GM12865 (cell line): ENCODE results near the gene CEACAM1.
A peak's percentile ranks its signal among the peaks of the same experiment; 100 is the strongest.
"Not testable (repeated sequence)": the region's sequence is repeated elsewhere in the genome, so short reads cannot be mapped to it uniquely, and the experiment has no call there.

Experiments used
- DNase-seq: peaks from one replicate; pipeline ENCODE4 v3.0.0; 2010; ENCODE audit warnings: low read depth
- H3K4me3 ChIP-seq: 2 replicates; pipeline ENCODE4 v1.5.1; 2011; ENCODE audit warnings: mild to moderate bottlenecking, low read depth, low read length, control low read depth
- TF ChIP-seq, protein P1 (sequence below): IDR thresholded peaks from 2 replicates; pipeline ENCODE4 v1.5.1; 2011; ENCODE audit warnings: low read length, control low read depth, low read depth, inconsistent platforms; ENCODE audit not compliant: insufficient read depth; ENCODE audit errors: missing control alignments

CEACAM1 gene

DNA sequence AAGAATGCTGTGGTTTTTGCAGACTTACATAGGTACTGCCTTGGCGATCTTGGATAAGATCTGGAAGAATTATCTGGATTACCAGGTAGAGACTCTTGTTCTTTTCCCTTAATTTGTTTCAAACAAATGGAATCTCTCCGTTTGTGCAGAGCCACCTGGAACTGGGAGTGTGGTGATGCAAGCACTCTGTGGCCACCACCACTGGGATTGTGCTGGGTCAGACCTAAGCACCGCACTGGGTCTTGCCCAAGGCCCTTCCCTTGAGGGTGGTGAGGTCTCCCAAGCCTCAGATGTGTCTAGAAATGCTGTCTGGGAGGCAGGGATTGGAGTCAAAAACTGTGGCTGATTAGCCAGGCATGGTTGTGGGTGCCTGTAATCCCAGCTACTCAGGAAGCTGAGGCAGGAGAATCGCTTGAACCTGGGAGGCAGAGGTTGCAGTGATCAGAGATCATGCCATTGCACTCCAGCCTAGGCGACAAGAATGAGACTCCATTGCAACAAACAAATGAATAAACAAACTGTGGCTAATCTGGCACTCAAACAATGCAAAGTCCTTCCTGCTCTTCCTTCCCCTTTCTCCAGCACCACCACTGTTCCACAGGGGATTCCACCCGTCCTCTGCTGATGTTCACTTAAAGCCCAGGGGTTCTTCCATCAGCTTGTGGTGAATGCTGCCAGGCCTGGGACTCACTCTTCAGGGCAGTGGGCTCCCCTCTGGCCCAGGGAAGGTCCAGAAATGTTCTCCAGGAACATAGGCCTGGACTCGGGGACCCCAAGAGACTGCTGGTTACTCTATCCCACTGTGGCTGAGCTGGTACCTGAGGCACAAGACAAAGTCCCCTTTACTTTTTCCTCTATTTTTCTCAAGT, 10.8 kb upstream of the CEACAM1 start:
- no peak for DNase-seq
- H3K4me3 ChIP-seq = no peak overlapping the region
- TF ChIP-seq, protein P1, sequence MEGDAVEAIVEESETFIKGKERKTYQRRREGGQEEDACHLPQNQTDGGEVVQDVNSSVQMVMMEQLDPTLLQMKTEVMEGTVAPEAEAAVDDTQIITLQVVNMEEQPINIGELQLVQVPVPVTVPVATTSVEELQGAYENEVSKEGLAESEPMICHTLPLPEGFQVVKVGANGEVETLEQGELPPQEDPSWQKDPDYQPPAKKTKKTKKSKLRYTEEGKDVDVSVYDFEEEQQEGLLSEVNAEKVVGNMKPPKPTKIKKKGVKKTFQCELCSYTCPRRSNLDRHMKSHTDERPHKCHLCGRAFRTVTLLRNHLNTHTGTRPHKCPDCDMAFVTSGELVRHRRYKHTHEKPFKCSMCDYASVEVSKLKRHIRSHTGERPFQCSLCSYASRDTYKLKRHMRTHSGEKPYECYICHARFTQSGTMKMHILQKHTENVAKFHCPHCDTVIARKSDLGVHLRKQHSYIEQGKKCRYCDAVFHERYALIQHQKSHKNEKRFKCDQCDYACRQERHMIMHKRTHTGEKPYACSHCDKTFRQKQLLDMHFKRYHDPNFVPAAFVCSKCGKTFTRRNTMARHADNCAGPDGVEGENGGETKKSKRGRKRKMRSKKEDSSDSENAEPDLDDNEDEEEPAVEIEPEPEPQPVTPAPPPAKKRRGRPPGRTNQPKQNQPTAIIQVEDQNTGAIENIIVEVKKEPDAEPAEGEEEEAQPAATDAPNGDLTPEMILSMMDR = no peak

DNA sequence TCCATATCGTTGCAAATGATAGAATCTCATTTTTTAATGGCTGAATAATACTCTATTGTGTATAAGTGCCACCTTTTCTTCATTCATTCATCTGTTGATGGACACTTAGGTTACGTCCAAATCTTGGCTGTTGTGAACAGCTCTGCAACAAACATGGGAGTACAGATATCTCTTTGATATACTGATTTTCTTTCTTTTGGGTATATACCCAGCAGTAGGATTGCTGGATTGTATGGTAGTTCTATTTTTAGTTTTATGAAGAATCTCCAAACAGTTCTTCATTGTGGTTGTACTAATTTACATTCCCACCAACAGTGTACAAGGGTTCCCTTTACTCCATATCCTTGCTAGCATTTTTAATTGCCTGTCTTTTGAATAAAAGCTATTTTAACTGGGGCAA, 7.0 kb upstream of the CEACAM1 start:
- not testable (repeated sequence) for H3K4me3 ChIP-seq, DNase-seq

DNA sequence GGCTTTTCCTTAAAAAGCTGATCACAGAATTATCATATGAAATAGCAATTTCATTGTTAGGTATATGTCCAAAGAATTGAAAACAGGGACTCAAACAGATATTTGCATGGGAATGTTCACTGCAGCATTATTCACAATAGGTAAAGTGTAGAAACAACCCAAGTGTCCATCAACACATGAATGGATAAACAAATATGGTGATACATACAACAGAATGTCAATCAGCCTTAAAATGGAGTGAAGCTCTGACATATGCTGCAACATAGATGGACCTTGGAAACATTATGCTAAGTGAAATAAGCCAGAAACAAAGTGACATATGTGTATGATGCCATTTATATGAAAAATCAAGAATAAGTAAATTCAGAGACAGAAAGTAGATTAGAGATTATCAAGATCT, 6.1 kb upstream of the CEACAM1 start:
- no peak for DNase-seq
- TF ChIP-seq, protein P1 = no peak
- H3K4me3 ChIP-seq = no peak overlapping the region

DNA sequence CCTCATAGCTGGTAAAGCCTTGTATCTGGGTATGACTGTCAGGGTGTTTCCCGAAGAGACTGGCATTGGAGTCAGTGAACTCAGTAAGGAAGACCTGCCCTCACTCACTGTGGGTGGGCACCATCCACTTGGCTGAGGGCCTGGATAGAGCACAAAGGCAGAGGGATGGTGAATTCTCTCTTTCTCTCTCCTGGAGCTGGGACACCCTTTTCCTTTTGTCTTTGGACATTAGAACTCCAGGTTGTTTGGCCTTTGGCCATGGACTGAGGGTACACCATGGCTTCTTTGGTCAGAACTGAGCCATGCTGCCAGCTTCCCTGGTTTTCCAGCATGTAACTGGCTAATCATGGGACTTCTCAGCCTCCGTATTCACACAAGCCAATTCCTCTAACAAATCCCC, 4.6 kb upstream of the CEACAM1 start:
- no peak for DNase-seq
- TF ChIP-seq, protein P1 = no peak
- no peak overlapping the region for H3K4me3 ChIP-seq

DNA sequence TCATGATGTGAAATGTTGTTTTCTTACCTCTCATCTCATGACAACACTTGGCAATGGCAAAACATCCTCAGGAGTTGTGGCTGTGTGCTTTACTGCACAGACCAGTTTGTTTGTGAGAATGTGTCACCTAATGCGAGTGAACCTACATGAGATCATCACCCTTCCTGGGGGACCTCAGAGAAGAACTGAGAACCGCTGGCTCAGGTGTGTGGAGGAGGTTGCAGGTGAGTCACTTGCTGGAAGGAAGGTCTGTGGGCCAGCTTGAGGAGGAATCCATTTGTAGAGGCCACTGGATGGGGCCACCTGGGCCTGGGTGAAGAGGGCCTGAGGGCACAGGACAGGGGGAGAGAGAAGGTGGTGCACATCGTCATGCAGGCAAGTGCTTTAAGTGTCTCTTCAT, 3.0 kb upstream of the CEACAM1 start:
- no peak overlapping the region for H3K4me3 ChIP-seq
- no peak for DNase-seq
- TF ChIP-seq, protein P1 = no peak

DNA sequence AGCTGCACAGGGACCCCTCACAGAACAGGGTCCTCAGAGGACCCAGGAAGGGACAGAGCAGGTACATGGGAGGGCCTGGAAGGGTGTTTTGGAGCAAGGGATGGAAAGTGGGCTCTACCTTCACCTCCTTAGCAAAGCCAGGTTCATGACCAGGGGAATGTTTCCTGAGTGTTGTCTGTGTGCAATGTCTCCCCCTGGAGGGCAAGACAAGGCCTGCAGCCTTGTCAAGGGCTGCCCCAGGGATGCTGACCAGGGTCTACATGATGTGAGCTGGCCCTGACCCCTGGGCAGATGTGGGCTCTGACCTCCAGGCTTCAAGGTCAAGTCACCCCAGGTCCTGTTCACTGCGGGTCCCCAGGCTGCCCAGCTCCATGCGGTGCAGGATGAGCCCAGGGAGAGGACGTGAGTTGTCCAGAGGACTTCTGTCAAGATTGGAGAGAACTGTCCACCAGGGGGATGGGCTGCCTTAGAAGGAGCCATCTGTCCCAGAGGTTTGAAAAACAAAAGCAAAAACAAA, 1.0 kb upstream of the CEACAM1 start:
- TF ChIP-seq, protein P1 = peak; percentile 98
- peak overlapping the region; percentile 41; the same call in 1 of the 2 replicates for H3K4me3 ChIP-seq
- DNase-seq = peak; percentile 83

DNA sequence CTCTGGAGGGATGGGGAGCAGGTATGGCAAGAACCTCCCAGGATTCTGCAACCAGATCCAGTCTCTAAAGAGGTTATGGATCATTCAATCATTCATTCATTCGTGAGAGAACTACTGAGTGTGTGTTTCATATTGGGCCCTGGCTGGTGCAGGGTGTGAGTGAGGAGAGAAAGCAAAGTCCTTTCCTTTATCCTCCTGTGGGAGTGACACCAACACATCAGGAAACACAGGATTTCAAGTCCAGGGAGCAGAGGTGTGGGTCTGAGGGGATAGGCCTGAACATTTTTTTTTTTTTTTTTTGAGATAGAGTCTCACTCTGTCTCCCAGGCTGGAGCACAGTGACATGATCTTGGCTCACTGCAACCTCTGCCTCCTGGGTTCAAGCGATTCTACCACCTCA, 3.3 kb downstream of the CEACAM1 start:
- no peak overlapping the region for H3K4me3 ChIP-seq
- TF ChIP-seq, protein P1 = no peak
- DNase-seq = no peak
